Cerebellar cortex (tissue), 1 donor: Measurements from ENCODE around the gene GPAT2.
"Not testable (repeated sequence)": the region's sequence is repeated elsewhere in the genome, so short reads cannot be mapped to it uniquely, and the experiment has no call there.

Experiments used
- DNase-seq: peaks from one replicate; pipeline ENCODE4 v3.0.0-alpha.2; 2015; ENCODE audit warnings: low spot score

Gene GPAT2

GRCh38 chr2:96064760-96065159 is 30.0 kb upstream of the GPAT2 start:
- not testable (repeated sequence) for DNase-seq

GRCh38 chr2:96064047-96064675 is 29.4 kb upstream of the GPAT2 start:
- DNase-seq = not testable (repeated sequence)

GRCh38 chr2:96063116-96063899 is 28.6 kb upstream of the GPAT2 start:
- DNase-seq = peak; percentile 25

- DNase-seq = not testable (repeated sequence)
Measured at GRCh38 chr2:96062483-96062882, 27.8 kb upstream of the GPAT2 start.

GRCh38 chr2:96061901-96062300 is 27.2 kb upstream of the GPAT2 start:
- not testable (repeated sequence) for DNase-seq

- not testable (repeated sequence) for DNase-seq
Measured at GRCh38 chr2:96061197-96061817, 26.6 kb upstream of the GPAT2 start.

- DNase-seq = not testable (repeated sequence)
Measured at GRCh38 chr2:96060325-96060724, 25.6 kb upstream of the GPAT2 start.

- DNase-seq = not testable (repeated sequence)
Measured at GRCh38 chr2:96059443-96059842, 24.7 kb upstream of the GPAT2 start.

- DNase-seq = not testable (repeated sequence)
Measured at GRCh38 chr2:96055830-96056229, 21.1 kb upstream of the GPAT2 start.

- DNase-seq = not testable (repeated sequence)
Measured at GRCh38 chr2:96054537-96054936, 19.8 kb upstream of the GPAT2 start.

- DNase-seq = not testable (repeated sequence)
Measured at GRCh38 chr2:96053385-96053784, 18.7 kb upstream of the GPAT2 start.

GRCh38 chr2:96052632-96053031 is 17.9 kb upstream of the GPAT2 start:
- DNase-seq = not testable (repeated sequence)

GRCh38 chr2:96049917-96050262 is 15.2 kb upstream of the GPAT2 start:
- DNase-seq = not testable (repeated sequence)

- not testable (repeated sequence) for DNase-seq
Measured at GRCh38 chr2:96049049-96049916, 14.6 kb upstream of the GPAT2 start.

GRCh38 chr2:96035554-96035953 is 838 bp upstream of the GPAT2 start:
- not testable (repeated sequence) for DNase-seq

GRCh38 chr2:96033997-96034396 is 719 bp downstream of the GPAT2 start:
- DNase-seq = not testable (repeated sequence)

GRCh38 chr2:96027725-96028325 is 6.9 kb downstream of the GPAT2 start:
- not testable (repeated sequence) for DNase-seq

GRCh38 chr2:96025755-96026154 is 9.0 kb downstream of the GPAT2 start:
- DNase-seq = not testable (repeated sequence)

- no peak for DNase-seq
Measured at GRCh38 chr2:96025194-96025492, 9.6 kb downstream of the GPAT2 start.

- no peak for DNase-seq
Measured at GRCh38 chr2:96024336-96025193, 10.2 kb downstream of the GPAT2 start.

- not testable (repeated sequence) for DNase-seq
Measured at GRCh38 chr2:96023701-96024100, 11.0 kb downstream of the GPAT2 start.
